ENCODE measurements around the gene C5AR2. TPM values are rescaled to one million over a fixed set of nuclear protein-coding genes. Genes with fewer than 3 reads are reported as not detected.

Gene C5AR2
- total RNA-seq (2014; rRNA removed; shearing (Covaris generic)) (0.28 TPM in 1 of 2 replicates, not detected in the other), polyA plus RNA-seq (2016; fragmentation: Nextera tagmentation; extraction: Ambion mirVana) (not detected in 2 replicates)
- long read RNA-seq: 0 reads

DNA sequence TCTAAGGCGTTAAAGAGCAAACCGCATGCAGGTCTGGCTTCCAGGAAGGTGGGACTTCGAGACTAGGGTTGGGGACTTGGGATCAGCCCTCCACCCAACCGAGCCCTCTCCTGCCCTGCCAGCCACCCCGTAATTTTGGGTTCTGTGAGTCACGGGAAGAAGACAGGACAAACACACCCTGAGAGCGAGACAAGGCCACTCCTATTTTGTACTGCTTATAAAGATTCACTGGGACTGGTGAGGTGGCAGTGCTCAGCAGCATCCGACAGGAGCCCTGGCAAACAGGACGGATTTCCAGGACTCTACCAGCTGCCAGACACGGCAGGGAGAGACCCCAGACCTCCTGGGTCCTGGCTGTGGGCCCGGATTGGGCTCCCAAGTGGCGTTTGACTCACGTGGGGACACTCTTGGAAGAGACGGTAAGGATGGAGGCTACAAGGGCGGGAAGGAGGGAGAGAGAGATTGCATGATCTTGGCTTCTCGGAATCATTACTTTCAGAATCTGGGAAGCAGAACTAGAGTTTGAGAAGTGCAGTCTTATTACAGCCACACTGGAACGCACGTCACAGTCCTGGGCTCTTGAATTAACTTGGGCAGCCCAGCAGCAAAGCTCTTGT lies at the start of gene C5AR2:
C5AR2 (plus strand) TSS at position 245 of the 617 bp plus-strand sequence. CDS start 8,625 bp downstream, outside the sequence.
- Histone ChIP-seq H3K79me2 (replicated peaks; ENCODE audit: insufficient read depth) (no peaks in the 10 kb centered on the region), H4K20me1 (replicated peaks; ENCODE audit: insufficient read depth) (no peaks in the 10 kb centered on the region), H3K36me3 (ENCODE audit: insufficient read depth) (no peaks in the 10 kb centered on the region), H3K27ac (ENCODE audit: low read depth) (no peak within 1 kb of the TSS), H3K4me1 (ENCODE audit: insufficient read depth) (no peaks in the 10 kb centered on the region), H3K4me3 (no peak within 1 kb of the TSS), H3F3A (replicated peaks; ENCODE audit: low read depth) (0 out of 2 replicates have a peak, but pooled peaks cover 3% of the 10 kb centered on the region), H2AFZ (peak within 1 kb of the TSS; percentile 38; the same call in 1 of the 2 replicates), H3K9me2 (ENCODE audit: insufficient read depth) (no peaks in the 10 kb centered on the region), H3K27me3 (ENCODE audit: insufficient read depth) (no peaks in the 10 kb centered on the region), H3K4me2 (no peak within 1 kb of the TSS)
- Mint-ChIP-seq H3K27ac (no peak within 1 kb of the TSS), H3K36me3 (ENCODE audit: low read depth) (no peaks in the 10 kb centered on the region), H3K9me3 (no peaks in the 10 kb centered on the region), H3K4me1 (peaks cover 6% of the 10 kb centered on the region; the same call in 1 of the 3 replicates), H3K27me3 (ENCODE audit: insufficient read depth, low read depth, poor library complexity) (peaks cover 9% of the 10 kb centered on the region), H3K4me3 (no peak within 1 kb of the TSS; the same call in 2 of the 3 replicates)
- DNase-seq (ENCODE audit: low spot score) (no peak), ATAC-seq (no peak)
- TF ChIP-seq JUNB (IDR thresholded peaks at IDR 0.05; ENCODE audit: unreplicated experiment) (no peak), STAT1 (IDR thresholded peaks at IDR 0.05; ENCODE audit: unreplicated experiment) (no peak), ZNF114 (CRISPR knock-in tag; IDR thresholded peaks at IDR 0.05) (no peak), REST (IDR thresholded peaks at IDR 0.05; ENCODE audit: unreplicated experiment) (no peak), ETS1 (IDR thresholded peaks at IDR 0.05) (no peak), NANOG (IDR thresholded peaks at IDR 0.05; ENCODE audit: borderline replicate concordance) (no peak), EZH2phosphoT487 (IDR thresholded peaks at IDR 0.05; ENCODE audit: unreplicated experiment) (no peak), CREB1 (CRISPR knock-in tag; IDR thresholded peaks at IDR 0.05; ENCODE audit: low read depth) (no peak), POLR2AphosphoS5 (IDR thresholded peaks at IDR 0.05; ENCODE audit: low read depth) (no peak), ZNF331 (CRISPR knock-in tag; IDR thresholded peaks at IDR 0.05; ENCODE audit: low read depth) (no peak), EZH2 (IDR thresholded peaks at IDR 0.05; ENCODE audit: low read depth, unreplicated experiment) (no peak)
- TF ChIP-seq, protein P1, sequence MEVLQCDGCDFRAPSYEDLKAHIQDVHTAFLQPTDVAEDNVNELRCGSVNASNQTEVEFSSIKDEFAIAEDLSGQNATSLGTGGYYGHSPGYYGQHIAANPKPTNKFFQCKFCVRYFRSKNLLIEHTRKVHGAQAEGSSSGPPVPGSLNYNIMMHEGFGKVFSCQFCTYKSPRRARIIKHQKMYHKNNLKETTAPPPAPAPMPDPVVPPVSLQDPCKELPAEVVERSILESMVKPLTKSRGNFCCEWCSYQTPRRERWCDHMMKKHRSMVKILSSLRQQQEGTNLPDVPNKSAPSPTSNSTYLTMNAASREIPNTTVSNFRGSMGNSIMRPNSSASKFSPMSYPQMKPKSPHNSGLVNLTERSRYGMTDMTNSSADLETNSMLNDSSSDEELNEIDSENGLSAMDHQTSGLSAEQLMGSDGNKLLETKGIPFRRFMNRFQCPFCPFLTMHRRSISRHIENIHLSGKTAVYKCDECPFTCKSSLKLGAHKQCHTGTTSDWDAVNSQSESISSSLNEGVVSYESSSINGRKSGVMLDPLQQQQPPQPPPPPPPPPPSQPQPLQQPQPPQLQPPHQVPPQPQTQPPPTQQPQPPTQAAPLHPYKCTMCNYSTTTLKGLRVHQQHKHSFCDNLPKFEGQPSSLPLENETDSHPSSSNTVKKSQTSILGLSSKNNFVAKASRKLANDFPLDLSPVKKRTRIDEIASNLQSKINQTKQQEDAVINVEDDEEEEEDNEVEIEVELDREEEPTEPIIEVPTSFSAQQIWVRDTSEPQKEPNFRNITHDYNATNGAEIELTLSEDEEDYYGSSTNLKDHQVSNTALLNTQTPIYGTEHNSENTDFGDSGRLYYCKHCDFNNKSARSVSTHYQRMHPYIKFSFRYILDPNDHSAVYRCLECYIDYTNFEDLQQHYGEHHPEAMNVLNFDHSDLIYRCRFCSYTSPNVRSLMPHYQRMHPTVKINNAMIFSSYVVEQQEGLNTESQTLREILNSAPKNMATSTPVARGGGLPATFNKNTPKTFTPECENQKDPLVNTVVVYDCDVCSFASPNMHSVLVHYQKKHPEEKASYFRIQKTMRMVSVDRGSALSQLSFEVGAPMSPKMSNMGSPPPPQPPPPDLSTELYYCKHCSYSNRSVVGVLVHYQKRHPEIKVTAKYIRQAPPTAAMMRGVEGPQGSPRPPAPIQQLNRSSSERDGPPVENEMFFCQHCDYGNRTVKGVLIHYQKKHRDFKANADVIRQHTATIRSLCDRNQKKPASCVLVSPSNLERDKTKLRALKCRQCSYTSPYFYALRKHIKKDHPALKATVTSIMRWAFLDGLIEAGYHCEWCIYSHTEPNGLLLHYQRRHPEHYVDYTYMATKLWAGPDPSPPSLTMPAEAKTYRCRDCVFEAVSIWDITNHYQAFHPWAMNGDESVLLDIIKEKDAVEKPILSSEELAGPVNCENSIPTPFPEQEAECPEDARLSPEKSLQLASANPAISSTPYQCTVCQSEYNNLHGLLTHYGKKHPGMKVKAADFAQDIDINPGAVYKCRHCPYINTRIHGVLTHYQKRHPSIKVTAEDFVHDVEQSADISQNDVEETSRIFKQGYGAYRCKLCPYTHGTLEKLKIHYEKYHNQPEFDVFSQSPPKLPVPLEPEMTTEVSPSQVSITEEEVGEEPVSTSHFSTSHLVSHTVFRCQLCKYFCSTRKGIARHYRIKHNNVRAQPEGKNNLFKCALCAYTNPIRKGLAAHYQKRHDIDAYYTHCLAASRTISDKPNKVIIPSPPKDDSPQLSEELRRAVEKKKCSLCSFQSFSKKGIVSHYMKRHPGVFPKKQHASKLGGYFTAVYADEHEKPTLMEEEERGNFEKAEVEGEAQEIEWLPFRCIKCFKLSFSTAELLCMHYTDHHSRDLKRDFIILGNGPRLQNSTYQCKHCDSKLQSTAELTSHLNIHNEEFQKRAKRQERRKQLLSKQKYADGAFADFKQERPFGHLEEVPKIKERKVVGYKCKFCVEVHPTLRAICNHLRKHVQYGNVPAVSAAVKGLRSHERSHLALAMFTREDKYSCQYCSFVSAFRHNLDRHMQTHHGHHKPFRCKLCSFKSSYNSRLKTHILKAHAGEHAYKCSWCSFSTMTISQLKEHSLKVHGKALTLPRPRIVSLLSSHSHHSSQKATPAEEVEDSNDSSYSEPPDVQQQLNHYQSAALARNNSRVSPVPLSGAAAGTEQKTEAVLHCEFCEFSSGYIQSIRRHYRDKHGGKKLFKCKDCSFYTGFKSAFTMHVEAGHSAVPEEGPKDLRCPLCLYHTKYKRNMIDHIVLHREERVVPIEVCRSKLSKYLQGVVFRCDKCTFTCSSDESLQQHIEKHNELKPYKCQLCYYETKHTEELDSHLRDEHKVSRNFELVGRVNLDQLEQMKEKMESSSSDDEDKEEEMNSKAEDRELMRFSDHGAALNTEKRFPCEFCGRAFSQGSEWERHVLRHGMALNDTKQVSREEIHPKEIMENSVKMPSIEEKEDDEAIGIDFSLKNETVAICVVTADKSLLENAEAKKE (CRISPR knock-in tag; IDR thresholded peaks at IDR 0.05): no peak
- TF ChIP-seq, protein P2, sequence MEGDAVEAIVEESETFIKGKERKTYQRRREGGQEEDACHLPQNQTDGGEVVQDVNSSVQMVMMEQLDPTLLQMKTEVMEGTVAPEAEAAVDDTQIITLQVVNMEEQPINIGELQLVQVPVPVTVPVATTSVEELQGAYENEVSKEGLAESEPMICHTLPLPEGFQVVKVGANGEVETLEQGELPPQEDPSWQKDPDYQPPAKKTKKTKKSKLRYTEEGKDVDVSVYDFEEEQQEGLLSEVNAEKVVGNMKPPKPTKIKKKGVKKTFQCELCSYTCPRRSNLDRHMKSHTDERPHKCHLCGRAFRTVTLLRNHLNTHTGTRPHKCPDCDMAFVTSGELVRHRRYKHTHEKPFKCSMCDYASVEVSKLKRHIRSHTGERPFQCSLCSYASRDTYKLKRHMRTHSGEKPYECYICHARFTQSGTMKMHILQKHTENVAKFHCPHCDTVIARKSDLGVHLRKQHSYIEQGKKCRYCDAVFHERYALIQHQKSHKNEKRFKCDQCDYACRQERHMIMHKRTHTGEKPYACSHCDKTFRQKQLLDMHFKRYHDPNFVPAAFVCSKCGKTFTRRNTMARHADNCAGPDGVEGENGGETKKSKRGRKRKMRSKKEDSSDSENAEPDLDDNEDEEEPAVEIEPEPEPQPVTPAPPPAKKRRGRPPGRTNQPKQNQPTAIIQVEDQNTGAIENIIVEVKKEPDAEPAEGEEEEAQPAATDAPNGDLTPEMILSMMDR (conservative IDR thresholded peaks at IDR 0.05; ENCODE audit: low read depth in 2 of 2): no peak

Data from GM23338 (cell line).